Prostate gland (tissue), 2 donors: Measurements from ENCODE around the gene DTX2.
"Not testable (repeated sequence)": the region's sequence is repeated elsewhere in the genome, so short reads cannot be mapped to it uniquely, and the experiment has no call there.

ENCODE experiments used
- POLR2A ChIP-seq: fragments of 450-650 bp; IDR thresholded peaks from one replicate; pipeline ENCODE4 v1.6.1; 2016; ENCODE audit warnings: antibody characterized with exemption, mild to moderate bottlenecking
- TF ChIP-seq, protein P1 (sequence below), 4 experiments: fragments of 200-600 bp in 2 of 4; fragments of 450-650 bp in 2 of 4; sonication (generic) in 2 of 4; IDR thresholded peaks; 1 replicate in 3 of 4; 2 replicates in 1 of 4; pipeline ENCODE4 v1.5.1; 2016 to 2019; ENCODE audit warnings: antibody characterized with exemption in 4 of 4, mild to moderate bottlenecking in 2 of 4, moderate library complexity in 2 of 4

DNA sequence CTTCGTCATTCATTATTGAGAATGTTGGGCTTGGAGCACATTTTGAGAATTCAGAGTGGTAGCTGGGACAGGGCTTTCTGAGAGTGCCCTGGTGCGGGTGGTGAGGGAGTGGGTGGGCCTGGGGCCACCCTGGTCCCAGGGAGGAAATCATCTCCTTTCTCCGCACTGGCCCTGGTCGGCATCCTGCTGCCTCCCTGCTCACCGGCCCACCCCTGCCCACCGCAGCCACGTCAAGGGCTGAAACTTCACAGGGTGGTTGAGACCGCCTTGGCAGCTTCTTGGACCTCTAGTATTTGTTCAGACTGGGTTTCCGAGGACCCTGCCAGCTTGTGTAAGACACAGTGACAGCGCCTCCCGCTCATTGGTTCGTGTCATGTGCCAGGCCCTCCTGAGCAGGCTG lies 22.9 kb downstream of the DTX2 start:
- TF ChIP-seq, protein P1, sequence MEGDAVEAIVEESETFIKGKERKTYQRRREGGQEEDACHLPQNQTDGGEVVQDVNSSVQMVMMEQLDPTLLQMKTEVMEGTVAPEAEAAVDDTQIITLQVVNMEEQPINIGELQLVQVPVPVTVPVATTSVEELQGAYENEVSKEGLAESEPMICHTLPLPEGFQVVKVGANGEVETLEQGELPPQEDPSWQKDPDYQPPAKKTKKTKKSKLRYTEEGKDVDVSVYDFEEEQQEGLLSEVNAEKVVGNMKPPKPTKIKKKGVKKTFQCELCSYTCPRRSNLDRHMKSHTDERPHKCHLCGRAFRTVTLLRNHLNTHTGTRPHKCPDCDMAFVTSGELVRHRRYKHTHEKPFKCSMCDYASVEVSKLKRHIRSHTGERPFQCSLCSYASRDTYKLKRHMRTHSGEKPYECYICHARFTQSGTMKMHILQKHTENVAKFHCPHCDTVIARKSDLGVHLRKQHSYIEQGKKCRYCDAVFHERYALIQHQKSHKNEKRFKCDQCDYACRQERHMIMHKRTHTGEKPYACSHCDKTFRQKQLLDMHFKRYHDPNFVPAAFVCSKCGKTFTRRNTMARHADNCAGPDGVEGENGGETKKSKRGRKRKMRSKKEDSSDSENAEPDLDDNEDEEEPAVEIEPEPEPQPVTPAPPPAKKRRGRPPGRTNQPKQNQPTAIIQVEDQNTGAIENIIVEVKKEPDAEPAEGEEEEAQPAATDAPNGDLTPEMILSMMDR (IDR thresholded peaks at IDR 0.05): not testable (repeated sequence)
- TF ChIP-seq POLR2A: not testable (repeated sequence)
